ENCODE results near the gene LCN10. TPM values are rescaled to one million over a fixed set of nuclear protein-coding genes. Genes with fewer than 3 reads are reported as not detected.
"Not testable (repeated sequence)": the region's sequence is repeated elsewhere in the genome, so short reads cannot be mapped to it uniquely, and the experiment has no call there.

The LCN10 gene
- total RNA-seq, 1 donor from 2014 or later = not detected

DNA sequence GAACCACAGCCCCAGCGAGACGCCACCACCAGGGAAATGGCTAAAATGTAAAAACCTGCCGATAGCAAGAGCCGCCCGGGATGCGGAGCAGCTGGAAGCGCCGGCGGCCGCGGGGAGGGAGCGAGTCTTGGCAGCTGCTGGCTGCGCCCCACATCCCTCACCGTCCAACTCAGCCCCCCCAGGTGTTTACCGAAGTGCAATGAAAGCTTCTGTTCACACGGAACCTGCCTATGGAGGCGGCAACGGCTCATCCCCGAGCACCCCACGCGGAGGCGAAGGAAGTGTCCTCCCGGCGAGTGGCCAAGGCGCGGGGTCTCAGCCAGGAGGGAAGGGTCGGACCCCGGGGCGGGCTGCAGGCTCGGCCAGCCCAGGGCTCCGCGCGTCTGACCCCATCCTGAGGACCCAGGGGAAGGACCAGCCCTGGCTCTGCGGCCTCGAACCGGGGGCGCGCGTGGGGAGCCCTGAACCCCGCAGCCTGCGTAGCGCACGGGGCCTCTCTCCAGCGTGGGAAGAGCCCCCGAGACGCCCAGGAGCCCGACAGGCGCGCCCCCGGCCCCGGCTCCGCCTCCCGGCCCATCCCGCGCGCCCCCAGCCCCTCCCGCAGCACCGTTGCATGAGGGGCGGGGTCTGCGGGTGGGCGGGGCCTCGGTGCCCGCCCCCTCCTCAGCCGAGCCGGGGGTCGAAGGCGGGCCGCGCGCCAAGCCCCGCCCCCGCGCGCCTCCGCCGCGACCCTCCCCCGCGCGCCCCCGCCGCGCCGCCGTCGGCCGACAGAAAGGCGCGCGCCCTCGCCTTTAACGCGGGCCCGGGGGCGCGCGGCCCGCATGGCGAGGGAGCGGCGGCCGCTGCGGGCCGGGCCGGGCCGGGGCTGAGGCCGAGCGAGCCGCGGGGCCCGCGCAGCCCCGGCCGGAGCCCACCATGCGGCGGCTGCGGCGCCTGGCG lies 30.7 kb downstream of the LCN10 start, which contains the start of gene DIPK1B:
DIPK1B (plus strand) TSS at position 822 of the 939 bp plus-strand sequence; CDS start at position 916, 94 bp downstream.
- H3K36me3 Mint-ChIP-seq (ENCODE audit: unreplicated experiment) = no peaks in the 10 kb centered on the region
- no peak for DNase-seq (ENCODE audit: extremely low spot score, unreplicated experiment)
- TF ChIP-seq CTCF (IDR thresholded peaks at IDR 0.05) = no peak
- H3K27me3 Mint-ChIP-seq (ENCODE audit: unreplicated experiment) = no peaks in the 10 kb centered on the region
- H3K9me3 Mint-ChIP-seq (ENCODE audit: unreplicated experiment) = no peaks in the 10 kb centered on the region
- H3K27ac Mint-ChIP-seq (ENCODE audit: unreplicated experiment) = peak within 1 kb of the TSS; percentile 38
- H3K4me3 Mint-ChIP-seq (ENCODE audit: unreplicated experiment) = peak within 1 kb of the TSS; percentile 68
- peaks cover 24% of the 10 kb centered on the region for H3K4me1 Mint-ChIP-seq (ENCODE audit: unreplicated experiment)

GRCh38 chr9:136711219-136711648 lies 31.5 kb downstream of the LCN10 start:
- Mint-ChIP-seq H3K27ac (ENCODE audit: unreplicated experiment) (peak overlapping the region; percentile 38), H3K4me1 (ENCODE audit: unreplicated experiment) (peaks cover 24% of the 10 kb centered on the region), H3K4me3 (ENCODE audit: unreplicated experiment) (peak overlapping the region; percentile 68)
- H3K36me3 Mint-ChIP-seq (ENCODE audit: unreplicated experiment); H3K9me3 Mint-ChIP-seq (ENCODE audit: unreplicated experiment); H3K27me3 Mint-ChIP-seq (ENCODE audit: unreplicated experiment); DNase-seq (ENCODE audit: extremely low spot score, unreplicated experiment): not testable (repeated sequence)

DNA sequence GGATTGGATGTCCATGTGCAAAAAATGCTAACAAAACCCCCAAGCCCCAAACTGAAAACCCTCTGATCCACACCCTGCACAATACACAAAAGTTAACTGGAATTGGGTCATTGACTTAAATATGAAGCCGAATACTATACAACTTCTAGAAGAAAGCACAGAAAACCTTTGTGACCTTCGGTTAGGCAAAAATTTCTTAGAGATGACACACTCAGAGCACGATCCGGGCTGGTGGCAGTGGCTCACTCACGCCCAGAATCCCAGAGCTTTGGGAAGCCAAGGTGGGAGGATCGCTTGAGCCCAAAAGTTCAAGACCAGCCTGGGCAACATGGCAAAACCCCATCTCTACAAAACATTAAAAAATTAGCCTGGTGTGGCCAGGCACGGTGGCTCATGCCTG lies 32.2 kb downstream of the LCN10 start:
- no peaks in the 10 kb centered on the region for H3K9me3 Mint-ChIP-seq (ENCODE audit: unreplicated experiment)
- H3K4me3 Mint-ChIP-seq (ENCODE audit: unreplicated experiment) = no peak overlapping the region
- H3K27me3 Mint-ChIP-seq (ENCODE audit: unreplicated experiment) = no peaks in the 10 kb centered on the region
- H3K36me3 Mint-ChIP-seq (ENCODE audit: unreplicated experiment) = no peaks in the 10 kb centered on the region
- DNase-seq (ENCODE audit: extremely low spot score, unreplicated experiment) = no peak
- TF ChIP-seq CTCF (IDR thresholded peaks at IDR 0.05) = no peak
- H3K27ac Mint-ChIP-seq (ENCODE audit: unreplicated experiment) = no peak overlapping the region
- peaks cover 24% of the 10 kb centered on the region for H3K4me1 Mint-ChIP-seq (ENCODE audit: unreplicated experiment)

GRCh38 chr9:136709454-136710109 lies 33.2 kb downstream of the LCN10 start:
- DNase-seq (ENCODE audit: extremely low spot score, unreplicated experiment) = no peak
- H3K9me3 Mint-ChIP-seq (ENCODE audit: unreplicated experiment) = no peaks in the 10 kb centered on the region
- peaks cover 24% of the 10 kb centered on the region for H3K4me1 Mint-ChIP-seq (ENCODE audit: unreplicated experiment)
- no peak overlapping the region for H3K27ac Mint-ChIP-seq (ENCODE audit: unreplicated experiment)
- H3K4me3 Mint-ChIP-seq (ENCODE audit: unreplicated experiment) = no peak overlapping the region
- no peak for TF ChIP-seq CTCF (IDR thresholded peaks at IDR 0.05)
- no peaks in the 10 kb centered on the region for H3K36me3 Mint-ChIP-seq (ENCODE audit: unreplicated experiment)
- peaks cover 4% of the 10 kb centered on the region for H3K27me3 Mint-ChIP-seq (ENCODE audit: unreplicated experiment)

DNA sequence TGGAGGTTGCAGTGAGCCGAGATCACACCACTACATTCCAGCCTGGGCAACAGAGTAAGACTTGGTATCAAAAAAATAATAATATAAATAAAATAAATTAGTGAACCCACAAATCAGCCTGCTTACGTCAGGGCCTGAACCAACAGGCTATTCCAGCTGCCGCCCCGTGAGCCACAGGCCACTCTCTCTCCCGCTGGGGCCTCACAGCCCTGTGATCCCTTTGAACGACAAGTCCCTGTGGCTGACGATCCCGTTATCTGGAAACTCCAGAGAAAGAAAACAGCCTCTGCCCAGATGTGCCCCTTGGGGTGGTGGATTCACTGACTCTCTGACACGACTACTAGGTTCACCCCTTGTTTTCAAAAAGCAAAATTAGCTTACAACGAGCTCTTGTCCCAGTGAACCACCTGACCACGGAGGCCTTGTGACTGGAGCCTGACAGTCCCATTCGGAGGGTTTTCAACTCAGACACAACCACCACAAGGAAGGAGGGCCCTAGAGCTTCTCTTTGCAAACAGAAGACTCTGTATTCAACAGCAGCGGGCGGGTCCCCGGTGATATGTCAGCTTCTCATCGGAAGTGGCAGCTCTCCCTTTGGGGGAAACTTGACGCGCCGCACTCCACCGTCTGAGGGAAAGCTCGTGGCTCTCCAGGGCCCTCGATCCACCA lies 34.8 kb downstream of the LCN10 start:
- peaks cover 4% of the 10 kb centered on the region for H3K27me3 Mint-ChIP-seq (ENCODE audit: unreplicated experiment)
- no peaks in the 10 kb centered on the region for H3K9me3 Mint-ChIP-seq (ENCODE audit: unreplicated experiment)
- no peak for TF ChIP-seq CTCF (IDR thresholded peaks at IDR 0.05)
- no peaks in the 10 kb centered on the region for H3K36me3 Mint-ChIP-seq (ENCODE audit: unreplicated experiment)
- H3K27ac Mint-ChIP-seq (ENCODE audit: unreplicated experiment) = peak overlapping the region; percentile 27
- no peak overlapping the region for H3K4me3 Mint-ChIP-seq (ENCODE audit: unreplicated experiment)
- DNase-seq (ENCODE audit: extremely low spot score, unreplicated experiment) = no peak
- H3K4me1 Mint-ChIP-seq (ENCODE audit: unreplicated experiment) = peaks cover 10% of the 10 kb centered on the region

Measured in osteocyte (in vitro differentiated cells).